Ishikawa (cell line): ENCODE measurements around the gene CCNJL.

Source experiments
- EP300 ChIP-seq: IDR thresholded peaks from 2 replicates; pipeline ENCODE4 v1.6.1; 2012; ENCODE audit warnings: borderline replicate concordance
- MAX ChIP-seq: IDR thresholded peaks from 2 replicates; pipeline ENCODE4 v1.6.1; 2012
- REST ChIP-seq: IDR thresholded peaks from 2 replicates; pipeline ENCODE4 v1.6.1; 2012; ENCODE audit warnings: low read depth, mild to moderate bottlenecking
- TEAD4 ChIP-seq: IDR thresholded peaks from 2 replicates; pipeline ENCODE4 v1.6.1; 2012

- TF ChIP-seq TEAD4 (no peak), REST (no peak), EP300 (no peak), MAX (no peak)
Observed at GRCh38 chr5:160253441-160253840, 58.9 kb downstream of the CCNJL start.
